NCI-H146 treated with DMSO at 0.1 percent for 48 hours (cell line): ENCODE measurements around the gene STRIP1.

Source experiments
- DNase-seq: peaks from one replicate; lab custom pipeline; 2025; ENCODE audit not compliant: unreplicated experiment; lab: John Stamatoyannopoulos, UW

STRIP1 gene

DNA sequence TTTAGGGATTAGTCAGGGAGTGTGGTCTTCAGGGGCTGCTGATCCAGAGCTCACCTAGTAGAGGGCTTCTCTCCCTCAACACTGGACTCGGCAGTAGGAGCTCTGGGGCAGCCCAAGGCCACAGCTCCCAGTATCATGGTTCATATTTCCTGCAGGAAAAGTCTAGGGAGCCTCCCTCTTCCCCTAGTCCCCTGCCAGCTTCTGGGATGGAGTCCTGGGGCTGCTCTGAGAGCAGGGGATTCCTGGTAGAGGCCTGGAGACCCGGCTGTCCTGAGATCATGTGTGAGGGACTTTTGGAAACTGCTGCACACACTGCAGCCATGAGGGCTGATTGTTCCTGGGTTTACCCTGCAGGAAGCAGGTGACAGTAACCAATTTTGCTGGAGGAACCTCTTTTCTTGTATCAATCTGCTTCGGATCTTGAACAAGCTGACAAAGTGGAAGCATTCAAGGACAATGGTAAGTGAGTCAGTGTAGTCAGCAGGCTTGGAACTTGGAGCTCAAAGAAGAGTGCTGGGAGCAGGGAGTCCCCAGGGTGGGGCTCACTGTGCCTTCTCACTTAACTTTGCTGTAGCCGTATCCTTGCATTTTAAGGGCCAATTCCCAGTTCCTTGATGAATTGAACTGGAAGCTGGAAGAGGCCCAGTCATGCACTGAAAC is 16.3 kb downstream of the STRIP1 start:
- no peak for DNase-seq

DNA sequence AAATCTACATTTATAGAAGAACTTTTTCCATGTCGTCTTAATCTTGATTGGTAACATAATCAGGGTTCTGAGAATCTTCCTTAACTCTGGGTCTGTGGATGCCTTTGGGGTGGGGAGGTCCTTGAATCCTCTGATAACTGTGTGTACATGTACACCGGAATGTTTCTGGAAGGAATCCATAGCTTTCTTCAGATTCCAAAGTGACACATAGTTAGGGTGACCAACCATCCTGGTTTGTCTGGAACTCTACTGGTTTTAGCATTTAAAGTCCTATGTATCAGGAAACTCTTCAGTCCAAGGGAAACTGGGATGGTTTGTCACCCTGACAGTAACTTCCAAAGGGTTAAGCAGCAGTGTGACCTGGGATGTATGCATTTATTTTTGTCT is 16.8 kb downstream of the STRIP1 start:
- no peak for DNase-seq

GRCh38 chr1:110053552-110054428 is 19.4 kb downstream of the STRIP1 start:
- peak; percentile 10 for DNase-seq

DNA sequence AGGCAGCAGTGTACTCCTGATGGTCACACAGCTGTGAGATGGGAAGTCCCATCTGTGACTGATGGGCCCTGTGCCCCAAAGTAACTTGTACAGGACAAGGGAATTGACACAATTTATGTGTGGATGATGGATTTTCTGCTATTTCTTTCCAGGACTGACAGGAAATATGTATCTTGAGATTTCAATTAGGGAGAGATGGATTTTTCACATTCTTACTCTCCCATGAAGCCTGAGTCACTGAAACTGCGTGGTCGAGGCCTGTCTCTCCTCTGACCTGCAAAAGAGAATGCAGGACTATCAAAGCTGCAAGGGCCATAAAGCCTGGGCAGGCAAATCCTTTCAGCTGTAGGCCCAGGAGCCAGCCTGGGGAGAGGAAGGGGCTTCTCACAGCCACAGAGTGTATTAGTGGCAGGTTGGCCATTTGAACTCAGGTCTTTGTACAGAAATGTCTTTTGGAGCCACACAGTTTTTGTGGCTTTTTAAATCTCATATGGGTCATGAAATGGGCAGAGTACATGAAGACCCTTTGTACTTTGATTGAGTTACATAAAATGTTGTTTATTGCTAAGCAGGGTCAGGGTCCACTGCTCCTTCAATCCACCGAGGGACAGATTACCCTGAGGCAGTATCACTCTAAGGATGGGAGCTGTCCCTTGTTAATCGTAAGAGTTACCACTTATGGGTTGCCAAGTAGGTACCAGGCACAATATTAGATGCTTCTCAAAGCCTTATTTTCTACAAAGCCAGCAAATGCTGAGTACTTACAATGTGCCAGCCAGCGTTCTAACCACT is 21.3 kb downstream of the STRIP1 start:
- no peak for DNase-seq

DNA sequence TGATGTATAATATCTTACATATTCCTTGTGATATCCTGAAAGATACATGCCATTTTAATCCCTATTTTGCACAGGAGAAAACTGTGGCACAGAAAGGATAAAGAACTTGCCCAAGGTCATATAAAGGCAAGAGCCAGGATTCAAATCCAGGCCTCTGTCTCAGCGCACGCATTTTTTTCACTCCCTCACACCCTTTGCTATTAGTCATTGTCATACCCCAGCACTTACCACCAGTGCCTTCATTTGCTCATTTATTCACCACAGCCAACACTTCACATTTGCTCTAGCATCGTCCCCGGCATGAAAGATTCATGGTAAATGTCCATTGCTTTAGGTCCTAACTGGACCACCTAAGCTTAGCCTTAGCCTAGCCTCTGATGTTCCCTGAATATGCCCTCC is 21.9 kb downstream of the STRIP1 start:
- DNase-seq = no peak

GRCh38 chr1:110056776-110057175 is 22.4 kb downstream of the STRIP1 start:
- DNase-seq = no peak

GRCh38 chr1:110057963-110058518 is 23.6 kb downstream of the STRIP1 start:
- no peak for DNase-seq

GRCh38 chr1:110058591-110058990 is 24.2 kb downstream of the STRIP1 start:
- DNase-seq = no peak

- DNase-seq = no peak
Measured at GRCh38 chr1:110059133-110059863, 24.9 kb downstream of the STRIP1 start.

DNA sequence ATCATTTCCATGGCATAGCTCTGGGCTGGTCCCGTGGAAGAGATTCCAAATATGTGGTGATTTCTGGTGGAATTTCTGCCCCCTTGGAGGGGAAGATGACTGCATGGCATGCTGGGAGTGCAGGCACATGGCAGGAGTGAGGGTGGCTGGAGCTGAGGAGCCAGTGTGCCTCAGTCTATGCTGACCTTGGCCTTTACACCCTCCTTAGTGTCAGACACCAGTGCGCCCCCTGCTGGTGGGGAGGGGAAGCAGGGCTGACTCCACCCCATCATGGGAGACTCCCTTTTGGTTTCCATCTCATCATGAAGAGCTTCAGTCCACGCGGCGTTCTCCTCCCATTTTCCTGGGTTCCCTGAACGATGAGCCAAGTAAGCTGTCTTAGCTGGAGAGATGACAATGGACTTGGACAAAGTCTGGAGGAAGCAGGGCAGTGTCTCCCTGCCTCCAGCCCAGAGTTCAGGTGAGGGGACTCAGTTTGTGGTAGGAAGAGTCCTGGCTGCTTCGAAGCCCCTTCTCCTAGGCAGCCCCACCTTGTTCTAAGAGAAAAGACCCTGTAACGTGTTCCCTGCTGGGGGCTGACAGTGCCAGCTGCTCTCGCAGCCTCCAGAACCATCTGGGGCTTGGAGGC is 25.7 kb downstream of the STRIP1 start:
- DNase-seq = peak; percentile 7

GRCh38 chr1:110060662-110061060 is 26.2 kb downstream of the STRIP1 start:
- no peak for DNase-seq

GRCh38 chr1:110061341-110061740 is 26.9 kb downstream of the STRIP1 start:
- DNase-seq = no peak

DNA sequence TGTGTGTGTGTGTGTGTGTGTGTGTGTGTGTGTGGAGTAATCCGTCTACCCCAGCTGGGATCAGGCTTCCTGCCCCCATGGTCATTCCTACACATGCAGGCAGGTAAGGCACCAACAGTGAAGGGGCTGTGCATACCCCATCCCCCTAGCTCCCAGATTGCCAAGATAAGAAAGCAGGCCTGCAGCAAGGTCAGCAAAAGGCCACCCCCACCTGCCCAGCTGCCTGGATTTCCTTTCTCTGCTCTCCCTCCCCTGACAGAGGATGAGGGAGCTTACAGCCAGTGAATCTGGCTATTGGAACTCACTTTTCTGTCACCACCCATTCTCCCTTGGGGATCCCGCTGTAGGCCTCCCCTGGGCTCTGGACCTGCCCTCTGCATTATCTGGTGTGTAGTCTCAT is 28.2 kb downstream of the STRIP1 start:
- DNase-seq = no peak

GRCh38 chr1:110063781-110064180 is 29.4 kb downstream of the STRIP1 start:
- no peak for DNase-seq

GRCh38 chr1:110064576-110065337 is 30.3 kb downstream of the STRIP1 start:
- no peak for DNase-seq

GRCh38 chr1:110065841-110066240 is 31.4 kb downstream of the STRIP1 start:
- DNase-seq = no peak

DNA sequence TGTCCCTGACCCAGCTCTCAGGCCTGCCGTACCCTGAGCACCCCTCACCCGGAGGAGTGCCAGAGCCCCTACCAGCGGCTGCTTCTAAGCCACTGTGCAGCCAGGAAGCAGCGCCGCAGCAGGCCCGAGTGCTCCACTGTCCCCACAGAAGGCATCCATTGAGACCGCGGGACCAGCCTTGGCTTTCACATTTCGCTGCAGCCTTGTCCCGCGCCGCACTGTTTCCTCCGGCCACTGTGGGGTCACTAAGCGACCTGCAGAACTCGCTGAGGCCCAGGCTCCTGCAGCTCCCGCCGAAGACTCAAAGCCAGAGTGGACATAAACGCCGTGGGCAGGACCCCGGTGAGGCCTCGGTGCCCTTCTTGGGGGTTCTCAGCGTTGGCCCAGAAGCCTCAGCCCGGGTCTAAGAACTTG is 33.1 kb downstream of the STRIP1 start:
- no peak for DNase-seq

DNA sequence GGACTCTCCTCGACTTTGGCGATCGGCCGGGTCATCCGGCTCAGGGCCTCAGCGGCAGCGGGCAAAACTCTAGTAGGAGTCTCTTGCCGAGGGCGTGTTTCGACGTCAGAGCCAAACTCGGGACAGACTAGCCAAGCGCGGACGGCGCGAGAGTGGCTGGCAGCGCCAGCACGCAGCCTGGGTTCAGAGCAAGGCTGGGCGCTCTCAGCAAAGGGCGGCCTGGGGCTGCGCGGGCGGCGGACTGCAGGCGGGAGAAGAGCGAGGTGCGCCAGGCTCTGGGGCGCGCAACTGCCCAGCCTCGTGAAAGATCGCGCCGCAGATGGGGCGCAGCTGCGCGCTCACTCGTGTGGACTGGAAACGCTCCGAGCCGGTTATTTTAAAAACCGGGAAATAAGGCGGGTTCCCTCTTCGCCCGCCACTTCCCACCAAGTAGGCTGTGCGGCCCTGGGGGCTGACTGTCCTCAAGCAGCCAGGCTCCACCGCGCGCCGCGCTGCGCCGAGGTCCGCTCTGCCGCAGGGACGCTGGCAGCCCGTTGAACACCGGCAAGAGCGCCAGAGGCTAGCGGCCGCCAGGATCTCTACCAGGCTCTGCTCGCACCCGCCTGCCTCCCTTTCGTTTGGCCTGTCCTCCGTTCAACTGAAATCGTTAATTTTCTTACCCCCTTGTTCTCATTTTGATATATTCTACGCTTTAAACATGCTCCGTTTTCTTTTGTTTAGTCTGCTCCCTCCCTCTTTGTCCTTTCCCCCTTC is 33.6 kb downstream of the STRIP1 start:
- DNase-seq = no peak
